WTC11 (cell line): ENCODE data around the gene DMD. TPM values are rescaled to one million over a fixed set of nuclear protein-coding genes. Genes with fewer than 3 reads are reported as not detected.

ENCODE experiments used
- ATAC-seq: fragments of 200-7000 bp; cut with Tn5 transposase; 2 replicates; pipeline ENCODE4 v1.10.0; 2021; ENCODE audit warnings: mild to moderate bottlenecking, moderate library complexity
- CTCF ChIA-PET: fragments of 300-600 bp; sonication (Branson Sonifier 250); formaldehyde crosslinking; loops from one replicate; lab custom pipeline; 2021; ENCODE audit warnings: antibody characterized with exemption; lab: Charles Lee
- POLR2A ChIA-PET: fragments of 350-600 bp; sonication (Branson Sonifier 250); formaldehyde crosslinking; loops from one replicate; lab custom pipeline; 2021; ENCODE audit warnings: antibody characterized with exemption; lab: Charles Lee
- DNase-seq: peaks from one replicate; pipeline ENCODE4 v3.0.0; 2021; ENCODE audit warnings: low spot score
- H3K27ac Mint-ChIP-seq: 2 replicates; pipeline ENCODE4 v1.8.0; 2021; ENCODE audit warnings: mixed read lengths
- H3K27me3 Mint-ChIP-seq: 2 replicates; pipeline ENCODE4 v1.8.0; 2021; ENCODE audit warnings: low read depth, mild to moderate bottlenecking, moderate library complexity, mixed read lengths
- H3K36me3 Mint-ChIP-seq: 2 replicates; pipeline ENCODE4 v1.8.0; 2021; ENCODE audit warnings: mixed read lengths
- H3K4me1 Mint-ChIP-seq: 2 replicates; pipeline ENCODE4 v1.8.0; 2022; ENCODE audit warnings: mixed read lengths
- H3K4me3 Mint-ChIP-seq: 2 replicates; pipeline ENCODE4 v1.8.0; 2021; ENCODE audit warnings: mild to moderate bottlenecking, moderate library complexity, mixed read lengths
- H3K9me3 Mint-ChIP-seq: 2 replicates; pipeline ENCODE4 v1.8.0; 2021; ENCODE audit warnings: mixed read lengths
- CDX4 ChIP-seq: fragments of 250-450 bp; sonication (Bioruptor Pico); IDR thresholded peaks from 2 replicates; pipeline ENCODE4 v1.9.0; 2021; ENCODE audit warnings: moderate library complexity, mild to moderate bottlenecking, inconsistent platforms, borderline replicate concordance
- EMX1 ChIP-seq: fragments of 250-450 bp; sonication (Bioruptor Pico); IDR thresholded peaks from 2 replicates; pipeline ENCODE4 v1.8.0; 2021; ENCODE audit warnings: mild to moderate bottlenecking
- ESRRA ChIP-seq: sonication (generic); formaldehyde crosslinking; IDR thresholded peaks from 2 replicates; pipeline ENCODE4 v1.8.1; 2022; ENCODE audit warnings: mild to moderate bottlenecking, missing genetic modification reagents, borderline replicate concordance
- ETV6 ChIP-seq: sonication (generic); formaldehyde crosslinking; IDR thresholded peaks from 2 replicates; pipeline ENCODE4 v1.8.1; 2022; ENCODE audit warnings: mild to moderate bottlenecking, missing genetic modification reagents
- GTF2I ChIP-seq: fragments of 250-450 bp; sonication (Bioruptor Pico); conservative IDR thresholded peaks from 2 replicates; pipeline ENCODE4 v1.4.0; 2021; ENCODE audit warnings: mild to moderate bottlenecking
- HMGXB4 ChIP-seq: sonication (generic); formaldehyde crosslinking; IDR thresholded peaks from 2 replicates; pipeline ENCODE4 v1.8.1; 2023; ENCODE audit warnings: mild to moderate bottlenecking, moderate library complexity, missing genetic modification reagents
- OVOL2 ChIP-seq: fragments of 250-450 bp; sonication (Bioruptor Pico); IDR thresholded peaks from 2 replicates; pipeline ENCODE4 v1.9.0; 2021; ENCODE audit warnings: mild to moderate bottlenecking, borderline replicate concordance
- USF1 ChIP-seq: sonication (generic); formaldehyde crosslinking; IDR thresholded peaks from 2 replicates; pipeline ENCODE4 v1.8.0; 2022; ENCODE audit warnings: mild to moderate bottlenecking, missing genetic modification reagents
- ZNF425 ChIP-seq: fragments of 250-450 bp; sonication (Bioruptor Pico); conservative IDR thresholded peaks from 2 replicates; pipeline ENCODE4 v1.9.0; 2021; ENCODE audit warnings: mild to moderate bottlenecking
- ZNF532 ChIP-seq: fragments of 250-450 bp; sonication (Bioruptor Pico); IDR thresholded peaks from 2 replicates; pipeline ENCODE4 v1.9.0; 2021; ENCODE audit warnings: mild to moderate bottlenecking, borderline replicate concordance
- ZNF671 ChIP-seq: fragments of 250-450 bp; sonication (Bioruptor Pico); IDR thresholded peaks from 2 replicates; pipeline ENCODE4 v1.8.0; 2021; ENCODE audit warnings: mild to moderate bottlenecking
- total RNA-seq: library from RNA; stranded (reverse); gene quantifications from 3 replicates; pipeline ENCODE4 v1.2.3, GENCODE V29; 2021

The DMD gene
- total RNA-seq, 1 experiment from 2014 or later, result 9.1 TPM

- ATAC-seq, result no peak
- CTCF ChIA-PET, result no interaction called here
Measured at GRCh38 chrX:32045149-32045548, 1166.2 kb downstream of the DMD start.

More at GRCh38 chrX:32045149-32045548, 1166.2 kb downstream of the DMD start:
- no peaks in the 10 kb centered on the region for H3K36me3 Mint-ChIP-seq
- no peaks in the 10 kb centered on the region for H3K4me1 Mint-ChIP-seq
- no peak for DNase-seq
- no peak overlapping the region for H3K4me3 Mint-ChIP-seq
- peaks cover 4% of the 10 kb centered on the region; the same call in 1 of the 2 replicates for H3K9me3 Mint-ChIP-seq
- no peaks in the 10 kb centered on the region; the same call in 1 of the 2 replicates for H3K27me3 Mint-ChIP-seq
- TF ChIP-seq OVOL2 (CRISPR knock-in tag), result no peak
- no peak for TF ChIP-seq EMX1 (CRISPR knock-in tag)
- no peak for TF ChIP-seq CDX4
- TF ChIP-seq ZNF671 (CRISPR knock-in tag), result no peak
- TF ChIP-seq ETV6 (CRISPR knock-in tag), result no peak
- no peak for TF ChIP-seq ZNF532
- TF ChIP-seq ZNF425 (CRISPR knock-in tag), result no peak
- TF ChIP-seq ESRRA (CRISPR knock-in tag), result no peak
- TF ChIP-seq GTF2I, result no peak
- no peak for TF ChIP-seq USF1 (CRISPR knock-in tag)
- TF ChIP-seq HMGXB4 (CRISPR knock-in tag), result no peak
- no peak overlapping the region for H3K27ac Mint-ChIP-seq
- POLR2A ChIA-PET, result interaction anchor here (0.7 kb wide), 1 partner anchor 491 kb away, joined by 3 read pairs; no protein-coding TSS in a partner anchor
